ENCODE results near the gene DEPP1.
"Not testable (repeated sequence)": the region's sequence is repeated elsewhere in the genome, so short reads cannot be mapped to it uniquely, and the experiment has no call there.

Gene DEPP1, protein sequence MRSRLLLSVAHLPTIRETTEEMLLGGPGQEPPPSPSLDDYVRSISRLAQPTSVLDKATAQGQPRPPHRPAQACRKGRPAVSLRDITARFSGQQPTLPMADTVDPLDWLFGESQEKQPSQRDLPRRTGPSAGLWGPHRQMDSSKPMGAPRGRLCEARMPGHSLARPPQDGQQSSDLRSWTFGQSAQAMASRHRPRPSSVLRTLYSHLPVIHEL

DNA sequence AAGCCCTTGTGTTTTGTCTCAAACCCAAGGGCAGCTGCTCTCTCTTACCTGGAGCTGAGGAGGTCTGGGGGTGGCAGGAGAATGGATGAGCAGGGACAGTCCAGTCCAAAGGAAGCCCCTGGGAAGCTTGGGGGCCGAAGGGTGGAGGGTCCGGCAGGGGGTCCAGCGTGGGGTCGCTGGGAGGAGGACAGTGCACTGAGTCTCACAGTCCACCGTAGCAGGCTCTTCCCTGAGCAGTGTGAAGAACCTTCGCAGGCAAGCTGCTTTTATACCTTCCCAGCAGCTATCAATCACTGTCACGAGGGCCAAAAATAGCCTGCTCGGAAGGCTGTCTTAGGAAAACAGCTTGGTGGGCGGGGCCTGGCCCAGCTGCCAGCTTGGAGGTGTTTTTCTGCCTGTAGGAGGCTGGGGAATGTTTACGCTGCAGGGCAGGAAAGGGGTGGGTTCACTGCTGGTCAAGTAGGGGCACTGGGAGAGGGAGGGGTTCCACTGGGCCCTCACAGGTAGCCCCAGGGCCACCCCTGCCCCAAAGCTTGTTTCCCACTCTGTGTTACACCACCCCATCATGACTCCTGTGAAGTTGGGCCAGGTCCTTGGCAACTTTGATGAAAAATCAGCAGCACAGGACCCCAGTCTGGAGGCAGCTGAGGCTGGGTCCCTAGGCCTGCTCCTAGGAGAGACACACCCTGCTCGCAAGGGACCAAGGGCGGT, at the start of gene DEPP1:
TSS of gene DEPP1 (minus strand) at position 240 of the 711 bp plus-strand sequence. CDS start 779 bp downstream, outside the sequence.
- peak; percentile 93 for FAIRE-seq

- no peak for FAIRE-seq
Observed at GRCh38 chr10:45023426-45023825, 44.8 kb upstream of the DEPP1 start.

DNA sequence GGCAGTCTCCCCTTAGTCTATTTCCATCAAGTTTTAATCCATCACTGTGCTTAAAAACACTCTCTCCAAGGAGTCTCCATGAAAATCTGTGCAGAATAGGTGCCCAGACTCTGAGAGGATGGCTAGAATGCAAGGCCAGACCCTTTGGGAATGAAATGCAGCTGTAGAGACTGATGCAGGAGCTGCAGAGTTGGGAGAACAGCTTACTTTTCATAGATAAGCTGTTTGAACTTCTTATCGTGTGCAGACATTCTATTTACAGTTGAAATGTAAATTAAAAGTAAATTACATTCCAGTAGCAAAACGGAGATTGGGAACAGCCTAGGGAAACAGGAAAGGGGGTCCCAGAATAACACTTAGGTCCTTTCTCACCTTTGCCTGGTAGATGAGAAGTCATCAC, 37.0 kb upstream of the DEPP1 start:
- FAIRE-seq, result no peak

GRCh38 chr10:45014557-45014956, 35.9 kb upstream of the DEPP1 start:
- FAIRE-seq, result not testable (repeated sequence)

DNA sequence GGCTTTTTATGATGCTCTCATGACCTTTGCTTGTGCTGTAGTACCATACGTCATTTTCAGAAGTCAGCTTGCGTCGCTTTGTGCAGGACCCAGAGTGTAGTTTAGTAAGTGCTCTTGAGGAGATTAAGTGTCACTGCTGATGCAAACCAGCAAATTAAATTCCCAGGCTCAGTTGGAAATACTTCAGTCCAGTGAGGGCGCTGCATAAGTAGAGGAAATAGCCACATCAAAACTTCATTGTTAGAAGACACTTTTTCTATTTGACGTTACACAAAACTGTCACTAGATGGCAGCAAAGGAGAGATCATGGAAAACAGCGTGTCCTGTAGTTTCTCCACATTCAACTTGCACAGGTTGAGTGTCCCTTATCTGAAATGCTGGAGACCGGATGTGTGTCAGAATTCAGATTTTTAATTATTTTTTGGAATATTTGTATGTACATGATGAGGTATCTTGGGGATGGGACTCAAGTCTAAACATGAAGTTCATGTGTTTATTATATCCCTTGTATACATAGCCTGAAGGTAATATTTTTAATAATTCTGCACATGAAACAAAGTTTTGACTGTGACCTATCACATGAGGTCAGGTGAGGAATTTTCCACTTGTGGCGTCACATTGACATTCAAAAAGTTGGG, 30.0 kb upstream of the DEPP1 start:
- peak; percentile 98 for FAIRE-seq

GRCh38 chr10:45006276-45007030, 27.8 kb upstream of the DEPP1 start:
- no peak for FAIRE-seq

GRCh38 chr10:45005284-45005683, 26.7 kb upstream of the DEPP1 start:
- FAIRE-seq, result peak; percentile 24

GRCh38 chr10:45004661-45005060, 26.1 kb upstream of the DEPP1 start:
- no peak for FAIRE-seq

DNA sequence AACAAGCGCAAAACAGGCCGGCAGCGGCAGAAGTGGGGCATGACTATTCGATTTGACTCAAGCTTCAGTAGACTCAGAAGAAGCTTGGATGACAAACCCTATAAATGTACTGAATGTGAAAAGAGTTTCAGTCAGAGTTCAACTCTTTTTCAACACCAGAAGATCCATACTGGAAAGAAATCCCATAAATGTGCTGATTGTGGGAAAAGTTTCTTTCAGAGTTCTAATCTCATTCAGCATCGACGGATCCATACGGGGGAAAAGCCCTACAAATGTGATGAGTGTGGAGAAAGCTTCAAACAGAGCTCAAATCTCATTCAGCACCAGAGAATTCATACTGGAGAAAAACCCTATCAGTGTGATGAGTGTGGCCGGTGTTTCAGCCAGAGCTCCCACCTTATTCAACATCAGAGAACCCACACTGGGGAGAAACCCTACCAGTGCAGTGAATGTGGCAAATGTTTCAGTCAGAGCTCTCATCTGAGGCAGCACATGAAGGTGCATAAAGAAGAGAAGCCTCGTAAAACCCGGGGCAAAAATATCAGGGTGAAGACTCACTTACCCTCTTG, 24.9 kb upstream of the DEPP1 start:
- FAIRE-seq, result no peak

GRCh38 chr10:45001381-45002148, 23.0 kb upstream of the DEPP1 start:
- FAIRE-seq, result peak; percentile 93

DNA sequence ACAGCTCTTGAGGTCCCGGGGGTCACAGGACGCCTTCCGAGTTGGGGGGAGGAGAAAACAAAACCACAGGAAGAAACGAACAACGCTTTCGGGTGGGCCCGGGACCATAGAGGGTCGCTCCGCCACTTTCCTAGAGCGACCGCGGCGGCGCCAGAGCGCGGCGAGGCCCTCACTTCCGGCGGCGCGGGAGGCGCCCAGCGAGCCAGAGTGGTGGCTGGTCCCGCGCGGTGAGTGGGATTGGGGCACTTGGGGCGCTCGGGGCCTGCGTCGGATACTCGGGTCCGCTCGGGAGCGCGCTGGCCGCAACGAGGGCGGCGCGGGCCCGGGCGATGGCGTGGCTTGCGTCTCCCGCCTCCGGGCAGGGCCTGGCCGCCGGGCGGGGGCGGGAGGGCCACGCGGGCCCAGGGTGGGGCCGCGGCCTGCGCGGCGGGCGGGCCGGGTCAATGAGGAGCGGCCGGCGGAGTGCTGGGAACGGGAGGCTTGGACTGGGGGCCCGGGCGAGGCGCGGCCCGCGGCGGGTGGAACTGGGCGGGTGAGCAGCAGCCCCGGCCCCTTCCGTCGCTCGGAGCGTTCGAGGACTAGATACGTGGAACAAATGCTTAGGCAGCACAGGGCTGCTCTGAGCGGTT, 22.3 kb upstream of the DEPP1 start, which contains the start of gene ZNF22:
TSS of gene ZNF22 (plus strand) at position 172 of the 629 bp plus-strand sequence. CDS start 2,446 bp downstream, outside the sequence.
- FAIRE-seq, result no peak

DNA sequence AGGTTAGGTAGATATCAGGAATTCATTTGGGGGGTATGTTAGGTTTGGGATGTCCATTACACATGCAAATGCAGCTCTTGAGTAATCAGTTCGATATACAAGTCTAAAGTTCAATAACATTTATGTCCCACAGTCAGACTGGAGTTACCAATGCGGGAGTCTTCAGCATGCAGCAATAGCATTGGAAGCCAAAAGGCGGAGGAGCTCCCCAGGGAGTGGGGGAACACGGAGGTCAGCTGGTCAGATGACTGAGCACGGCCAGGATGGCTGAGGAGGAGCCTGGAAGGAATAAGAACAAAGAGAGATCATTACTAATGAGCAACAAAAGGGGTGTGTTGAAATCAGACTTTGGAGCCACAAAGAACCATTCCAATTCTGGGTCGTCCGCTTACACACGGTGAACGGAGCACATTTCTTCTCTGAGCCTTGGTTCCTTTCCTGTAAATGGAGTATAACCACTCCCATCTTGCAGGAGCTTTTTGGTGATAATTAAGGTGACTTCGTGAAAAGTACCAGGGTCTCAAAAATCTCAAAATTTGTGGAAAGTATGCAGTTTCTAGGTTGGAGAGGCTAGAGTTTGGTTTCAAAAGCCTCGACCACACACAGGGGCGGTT, 21.6 kb upstream of the DEPP1 start:
- FAIRE-seq, result no peak

DNA sequence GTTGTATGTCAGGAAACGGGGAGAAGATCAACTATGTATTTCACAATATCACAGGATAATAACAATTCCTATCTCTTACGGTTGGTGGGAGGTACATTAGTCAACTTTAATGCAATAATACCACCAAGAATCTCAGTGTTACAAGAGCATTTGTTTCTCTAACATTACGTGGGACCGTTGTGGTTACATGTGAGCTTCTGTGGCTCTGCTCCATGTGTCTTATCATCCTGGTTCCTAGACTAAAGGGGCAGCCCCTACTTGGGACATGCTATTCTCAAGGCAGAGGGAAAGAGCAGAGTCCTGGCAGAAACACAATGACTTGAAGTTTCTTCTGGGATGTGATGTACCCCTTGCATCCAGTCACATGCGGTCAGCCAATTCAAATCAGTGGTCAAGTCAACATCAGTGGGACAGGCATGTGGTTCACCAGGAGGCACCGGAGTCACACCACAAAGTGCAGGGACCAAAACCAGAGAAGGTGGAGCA, 19.6 kb upstream of the DEPP1 start:
- no peak for FAIRE-seq

GRCh38 chr10:44997105-44997748, 18.6 kb upstream of the DEPP1 start:
- FAIRE-seq, result no peak

GRCh38 chr10:44995914-44996669, 17.5 kb upstream of the DEPP1 start:
- FAIRE-seq, result peak; percentile 81

DNA sequence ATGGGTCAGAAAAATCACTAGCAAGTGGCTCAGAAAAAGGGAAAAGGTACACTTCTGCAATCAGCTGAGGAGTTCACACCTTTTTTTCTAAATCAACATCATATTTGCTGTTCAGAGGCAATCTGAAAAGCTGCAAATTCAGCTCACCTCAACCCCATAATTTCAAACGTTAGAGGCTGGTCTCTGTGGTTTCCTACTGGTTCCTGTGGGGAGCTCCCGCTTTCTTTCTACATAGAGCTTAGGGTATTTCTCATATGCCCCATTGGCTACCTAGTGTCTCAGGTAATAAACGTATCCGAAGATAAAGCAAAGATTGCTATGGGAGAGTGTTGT, 16.9 kb upstream of the DEPP1 start:
- no peak for FAIRE-seq

GRCh38 chr10:44994752-44995530, 16.3 kb upstream of the DEPP1 start:
- no peak for FAIRE-seq

- FAIRE-seq, result no peak
Observed at GRCh38 chr10:44993922-44994751, 15.5 kb upstream of the DEPP1 start.

Measured in islet of Langerhans (tissue), 1 donor.